Mesenchymal stem cell (in vitro differentiated cells and primary cell): ENCODE results near the gene SLC11A2.
A peak's percentile ranks its signal among the peaks of the same experiment; 100 is the strongest.

ENCODE experiments used
- DNase-seq: peaks from one replicate; pipeline ENCODE4 v3.0.0-alpha.2; 2013
- H2AFZ ChIP-seq: one replicate; pipeline ENCODE4 v1.6.1; 2013; ENCODE audit warnings: low read depth, mild to moderate bottlenecking, control low read depth, inconsistent platforms, low read length, moderate library complexity
- H2AK5ac ChIP-seq: 2 replicates; pipeline ENCODE4 v1.6.1; 2013; ENCODE audit warnings: low read length, moderate library complexity, mild to moderate bottlenecking, inconsistent platforms; ENCODE audit not compliant: severe bottlenecking
- H2BK120ac ChIP-seq: one replicate; pipeline ENCODE4 v1.6.1; 2013; ENCODE audit warnings: low read depth, mild to moderate bottlenecking, inconsistent platforms, low read length, moderate library complexity
- H2BK12ac ChIP-seq, 2 experiments: one replicate each; pipeline ENCODE4 v1.6.1; 2013; ENCODE audit warnings: inconsistent platforms in 2 of 2, low read length in 2 of 2, mild to moderate bottlenecking in 2 of 2, moderate library complexity in 2 of 2, control low read depth in 1 of 2
- H2BK15ac ChIP-seq: one replicate; pipeline ENCODE4 v1.6.1; 2013; ENCODE audit warnings: mild to moderate bottlenecking, low read depth, inconsistent platforms; ENCODE audit not compliant: poor library complexity, severe bottlenecking
- H2BK5ac ChIP-seq: 2 replicates; pipeline ENCODE4 v1.6.1; 2013; ENCODE audit warnings: low read depth, mild to moderate bottlenecking, low read length, control low read depth, inconsistent platforms; ENCODE audit not compliant: poor library complexity, severe bottlenecking
- H3K14ac ChIP-seq, 2 experiments: one replicate each; pipeline ENCODE4 v1.6.1; 2013; ENCODE audit warnings: inconsistent platforms in 2 of 2, low read length in 2 of 2, control low read depth in 1 of 2, mild to moderate bottlenecking in 1 of 2, moderate library complexity in 1 of 2
- H3K18ac ChIP-seq, 2 experiments: one replicate each; pipeline ENCODE4 v1.6.1; 2013; ENCODE audit warnings: inconsistent platforms in 2 of 2, low read length in 2 of 2, control low read depth in 1 of 2, low read depth in 1 of 2, mild to moderate bottlenecking in 1 of 2
- H3K23ac ChIP-seq, 2 experiments: one replicate each; pipeline ENCODE4 v1.6.1; 2013; ENCODE audit warnings: inconsistent platforms in 2 of 2, low read length in 2 of 2, mild to moderate bottlenecking in 2 of 2, moderate library complexity in 2 of 2, control low read depth in 1 of 2
- H3K27ac ChIP-seq: 2 replicates; pipeline ENCODE4 v1.5.1; 2013; ENCODE audit warnings: mild to moderate bottlenecking, moderate library complexity, low read length, control low read depth, inconsistent platforms; ENCODE audit not compliant: poor library complexity, severe bottlenecking
- H3K27me3 ChIP-seq, 2 experiments: 2 replicates each; pipeline versions ENCODE4 v1.6.1 to v1.7.0; 2013; ENCODE audit warnings: low read length in 2 of 2, mild to moderate bottlenecking in 2 of 2, moderate library complexity in 2 of 2, control low read depth in 1 of 2, inconsistent platforms in 1 of 2; ENCODE audit not compliant: control insufficient read depth in 1 of 2, insufficient read depth in 1 of 2
- H3K36me3 ChIP-seq, 2 experiments: 2 replicates each; pipeline versions ENCODE4 v1.6.1 to v1.7.0; 2013; ENCODE audit warnings: low read length in 2 of 2, control low read depth in 1 of 2, inconsistent platforms in 1 of 2, low read depth in 1 of 2, mild to moderate bottlenecking in 1 of 2; ENCODE audit not compliant: insufficient read depth in 2 of 2, control insufficient read depth in 1 of 2
- H3K4ac ChIP-seq, 2 experiments: one replicate each; pipeline ENCODE4 v1.6.1; 2013; ENCODE audit warnings: inconsistent platforms in 2 of 2, low read length in 2 of 2, mild to moderate bottlenecking in 2 of 2, moderate library complexity in 2 of 2, control low read depth in 1 of 2, low read depth in 1 of 2
- H3K4me1 ChIP-seq: 2 replicates; pipeline ENCODE4 v1.6.1; 2013; ENCODE audit warnings: low read depth, low read length, control low read depth; ENCODE audit not compliant: control insufficient read depth, insufficient read depth
- H3K4me2 ChIP-seq: 2 replicates; pipeline ENCODE4 v1.6.1; 2013; ENCODE audit warnings: low read length, mild to moderate bottlenecking, inconsistent platforms; ENCODE audit not compliant: poor library complexity, severe bottlenecking
- H3K4me3 ChIP-seq, 2 experiments: 2 replicates each; pipeline versions ENCODE4 v1.5.1 to v1.7.0; 2013; ENCODE audit warnings: low read length in 2 of 2, mild to moderate bottlenecking in 2 of 2, control low read depth in 1 of 2, low read depth in 1 of 2; ENCODE audit not compliant: insufficient read depth in 1 of 2
- H3K79me1 ChIP-seq: replicated peaks from 2 replicates; pipeline ENCODE4 v1.6.1; 2013; ENCODE audit warnings: mild to moderate bottlenecking, control low read depth, low read length, inconsistent platforms; ENCODE audit not compliant: poor library complexity, severe bottlenecking
- H3K9ac ChIP-seq: 2 replicates; pipeline ENCODE4 v1.7.0; 2013; ENCODE audit warnings: mild to moderate bottlenecking, low read length, moderate library complexity
- H3K9me3 ChIP-seq: 2 replicates; pipeline ENCODE4 v1.7.0; 2013; ENCODE audit warnings: mild to moderate bottlenecking, low read length; ENCODE audit not compliant: control insufficient read depth
- H4K8ac ChIP-seq: one replicate; pipeline ENCODE4 v1.6.1; 2013; ENCODE audit warnings: inconsistent platforms, mild to moderate bottlenecking, low read length, moderate library complexity
- H4K91ac ChIP-seq: one replicate; pipeline ENCODE4 v1.6.1; 2013; ENCODE audit warnings: mild to moderate bottlenecking, low read length, inconsistent platforms
- WGBS: methylation state at CpG from one replicate; pipeline ENCODE4 v1.1.7; 2013; ENCODE audit warnings: mixed read lengths; 5-methylcytosine and 5-hydroxymethylcytosine counted together

SLC11A2 gene

GRCh38 chr12:51009056-51009440 is 17.1 kb downstream of the SLC11A2 start:
- Histone ChIP-seq H3K27me3 (no peaks in the 10 kb centered on the region), H3K23ac (no peak overlapping the region)
- 95% methylated on average over 8 of the region's 8 CpGs for WGBS

GRCh38 chr12:51008329-51009055 is 17.7 kb downstream of the SLC11A2 start:
- no peak overlapping the region for H2BK5ac ChIP-seq
- H3K27me3 ChIP-seq, result no peaks in the 10 kb centered on the region
- H3K4me3 ChIP-seq, result no peak overlapping the region
- no peak overlapping the region for H3K23ac ChIP-seq
- no peaks in the 10 kb centered on the region for H3K9me3 ChIP-seq
- peaks cover 6% of the 10 kb centered on the region for H3K4me1 ChIP-seq
- H2AFZ ChIP-seq, result no peak overlapping the region
- no peak overlapping the region for H3K4ac ChIP-seq
- H3K14ac ChIP-seq, result no peak overlapping the region
- H3K4me2 ChIP-seq, result no peak overlapping the region
- H2AK5ac ChIP-seq, result no peak overlapping the region
- no peak overlapping the region for H3K18ac ChIP-seq
- H4K91ac ChIP-seq, result no peak overlapping the region
- WGBS, result no CpG with 5 or more reads among the region's 1 CpG
- H3K27ac ChIP-seq, result no peak overlapping the region
- no peak overlapping the region for H2BK120ac ChIP-seq
- peak overlapping the region; percentile 1 for H3K9ac ChIP-seq
- no peak overlapping the region for H4K8ac ChIP-seq
- no peak overlapping the region for H2BK15ac ChIP-seq
- peaks cover 17 to 45% of the 10 kb centered on the region in 2 experiments for H3K36me3 ChIP-seq
- no peak overlapping the region for H2BK12ac ChIP-seq
- no peak for DNase-seq
- H3K79me1 ChIP-seq, result peaks cover 36% of the 10 kb centered on the region

More at GRCh38 chr12:51009056-51009440, 17.1 kb downstream of the SLC11A2 start:
- Histone ChIP-seq H3K27ac (no peak overlapping the region), H3K18ac (no peak overlapping the region), H2BK12ac (no peak overlapping the region), H3K14ac (no peak overlapping the region), H2AFZ (no peak overlapping the region), H3K4me2 (no peak overlapping the region), H2AK5ac (no peak overlapping the region), H4K8ac (no peak overlapping the region), H3K36me3 (peaks cover 14 to 42% of the 10 kb centered on the region in 2 experiments), H3K9ac (peak overlapping the region; percentile 1), H2BK15ac (no peak overlapping the region), H3K4me3 (no peak overlapping the region), H3K79me1 (peaks cover 37% of the 10 kb centered on the region), H2BK120ac (no peak overlapping the region), H3K4ac (no peak overlapping the region), H3K4me1 (peaks cover 6% of the 10 kb centered on the region), H3K9me3 (no peaks in the 10 kb centered on the region), H2BK5ac (no peak overlapping the region), H4K91ac (no peak overlapping the region)
- DNase-seq, result no peak

- H3K4me2 ChIP-seq, result no peak overlapping the region
- no peak overlapping the region for H3K4me3 ChIP-seq
- peaks cover 33 to 45% of the 10 kb centered on the region in 2 experiments for H3K36me3 ChIP-seq
- no peak overlapping the region for H4K91ac ChIP-seq
- no peaks in the 10 kb centered on the region for H3K4me1 ChIP-seq
- H2BK5ac ChIP-seq, result no peak overlapping the region
- H2AK5ac ChIP-seq, result no peak overlapping the region
- 94% methylated on average over 3 of the region's 3 CpGs for WGBS
- no peak overlapping the region for H3K14ac ChIP-seq
- no peak overlapping the region for H2BK120ac ChIP-seq
- H2BK12ac ChIP-seq, result no peak overlapping the region
- no peak overlapping the region for H3K18ac ChIP-seq
- no peak overlapping the region for H3K23ac ChIP-seq
- no peak overlapping the region for H3K4ac ChIP-seq
- no peaks in the 10 kb centered on the region for H3K9me3 ChIP-seq
- H3K79me1 ChIP-seq, result peaks cover 39% of the 10 kb centered on the region
- H2BK15ac ChIP-seq, result no peak overlapping the region
- DNase-seq, result no peak
- H2AFZ ChIP-seq, result no peak overlapping the region
- H3K27me3 ChIP-seq, result no peaks in the 10 kb centered on the region
- no peak overlapping the region for H3K9ac ChIP-seq
- H3K27ac ChIP-seq, result no peak overlapping the region
- H4K8ac ChIP-seq, result no peak overlapping the region
Observed at GRCh38 chr12:51005671-51006070, 20.5 kb downstream of the SLC11A2 start.

DNA sequence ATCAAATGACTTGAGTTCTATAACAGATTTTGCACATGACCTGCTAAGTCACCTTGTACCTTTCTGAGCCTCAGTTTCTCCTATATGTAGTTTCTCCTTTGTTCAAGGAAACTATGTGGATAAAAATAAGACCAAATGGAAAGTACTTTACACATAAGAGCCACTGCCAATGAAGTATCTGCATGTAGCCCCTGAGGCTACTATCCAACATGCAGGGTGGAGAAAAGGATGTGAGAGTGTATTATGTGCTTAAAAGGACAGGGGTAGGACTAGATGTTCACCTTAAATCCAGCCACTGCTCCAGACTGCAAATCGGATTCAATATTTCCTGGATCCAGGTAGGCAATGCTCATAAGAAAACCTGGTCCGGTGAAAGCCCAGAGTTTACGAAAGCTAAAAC is 21.2 kb downstream of the SLC11A2 start:
- no peaks in the 10 kb centered on the region for H3K27me3 ChIP-seq
- no peak for DNase-seq
- H2BK12ac ChIP-seq, result no peak overlapping the region
- H3K27ac ChIP-seq, result no peak overlapping the region
- no peak overlapping the region for H3K4me2 ChIP-seq
- H2AFZ ChIP-seq, result no peak overlapping the region
- H4K91ac ChIP-seq, result no peak overlapping the region
- no peak overlapping the region for H3K9ac ChIP-seq
- no peak overlapping the region for H2BK15ac ChIP-seq
- H3K4me1 ChIP-seq, result peaks cover 2% of the 10 kb centered on the region
- no peak overlapping the region for H4K8ac ChIP-seq
- no peak overlapping the region for H3K18ac ChIP-seq
- H2BK5ac ChIP-seq, result no peak overlapping the region
- H3K36me3 ChIP-seq, result peaks cover 33 to 50% of the 10 kb centered on the region in 2 experiments
- no peak overlapping the region for H3K4me3 ChIP-seq
- peaks cover 38% of the 10 kb centered on the region for H3K79me1 ChIP-seq
- WGBS, result 82% methylated on average over 3 of the region's 3 CpGs
- H2BK120ac ChIP-seq, result no peak overlapping the region
- no peak overlapping the region for H3K23ac ChIP-seq
- no peak overlapping the region for H2AK5ac ChIP-seq
- H3K14ac ChIP-seq, result no peak overlapping the region
- no peak overlapping the region for H3K4ac ChIP-seq
- H3K9me3 ChIP-seq, result no peaks in the 10 kb centered on the region
